B cell (primary cell): Measurements from ENCODE around the gene TNFRSF25. TPM values are rescaled to one million over a fixed set of nuclear protein-coding genes. Genes with fewer than 3 reads are reported as not detected.

Experiments
- ATAC-seq: fragments of 200-7000 bp; cut with Tn5 transposase; one replicate; pipeline ENCODE4 v1.10.0; 2021; ENCODE audit warnings: low read depth, mild to moderate bottlenecking, moderate number of reproducible peaks, moderate library complexity
- CTCF ChIA-PET: fragments of 350-600 bp; sonication (Branson Sonifier 250); formaldehyde crosslinking; loops from one replicate; lab custom pipeline; 2021; ENCODE audit warnings: antibody characterized with exemption, inconsistent platforms; lab: Charles Lee
- POLR2A ChIA-PET: fragments of 350-600 bp; sonication (Branson Sonifier 250); formaldehyde crosslinking; loops from one replicate; lab custom pipeline; 2021; ENCODE audit warnings: antibody characterized with exemption; lab: Charles Lee
- DNase-seq: peaks from one replicate; pipeline ENCODE4 v3.0.0; 2013
- H2AFZ ChIP-seq: 2 replicates; pipeline ENCODE4 v1.6.1; 2012; ENCODE audit warnings: mild to moderate bottlenecking, low read depth, low read length; ENCODE audit not compliant: insufficient read depth, poor library complexity, severe bottlenecking
- H3K27ac ChIP-seq, 2 donors: 1 replicate in 1 of 2; 2 replicates in 1 of 2; pipeline ENCODE4 v1.5.1; 2012 to 2013; ENCODE audit warnings: low read length in 2 of 2, mild to moderate bottlenecking in 2 of 2, moderate library complexity in 1 of 2
- H3K27me3 ChIP-seq, 4 experiments: fragments of 200-600 bp in 1 of 4; sonication (generic) in 1 of 4; replicated peaks in 1 of 4; 1 replicate in 2 of 4; 2 replicates in 2 of 4; pipeline versions ENCODE4 v1.6.1 to v1.7.0; 2013 to 2016; ENCODE audit warnings: low read length in 3 of 4, mild to moderate bottlenecking in 2 of 4, mixed read lengths in 1 of 4, moderate library complexity in 1 of 4; ENCODE audit not compliant: insufficient read depth in 4 of 4, control insufficient read depth in 3 of 4; ENCODE audit errors: control extremely low read depth in 1 of 4
- H3K36me3 ChIP-seq, 2 experiments: replicated peaks in 1 of 2; 1 replicate in 1 of 2; 2 replicates in 1 of 2; pipeline versions ENCODE4 v1.6.1 to v1.7.1; 2013; ENCODE audit warnings: low read length in 1 of 2; ENCODE audit not compliant: insufficient read depth in 2 of 2, control insufficient read depth in 1 of 2; ENCODE audit errors: control extremely low read depth in 1 of 2, extremely low read depth in 1 of 2
- H3K4me1 ChIP-seq, 2 donors: fragments of 200-600 bp in 1 of 2; sonication (generic) in 1 of 2; 1 replicate in 1 of 2; 2 replicates in 1 of 2; pipeline versions ENCODE4 v1.5.1 to v1.6.1; 2013 to 2017; ENCODE audit warnings: low read length in 2 of 2; ENCODE audit not compliant: control insufficient read depth in 2 of 2, insufficient read depth in 2 of 2
- H3K4me2 ChIP-seq: replicated peaks from 2 replicates; pipeline ENCODE3; 2012; ENCODE audit warnings: mild to moderate bottlenecking, low read depth, low read length; ENCODE audit not compliant: poor library complexity, severe bottlenecking
- H3K4me3 ChIP-seq, 5 experiments: fragments of 200-600 bp in 1 of 5; sonication (generic) in 1 of 5; 1 replicate in 3 of 5; 2 replicates in 2 of 5; pipeline versions ENCODE4 v1.5.1 to v1.7.0; 2011 to 2016; ENCODE audit warnings: low read length in 4 of 5, mild to moderate bottlenecking in 4 of 5, low read depth in 2 of 5, control low read depth in 1 of 5, moderate library complexity in 1 of 5; ENCODE audit not compliant: insufficient read depth in 1 of 5; ENCODE audit errors: control extremely low read depth in 1 of 5, extremely low read depth in 1 of 5
- H3K79me2 ChIP-seq: fragments of 200-600 bp; sonication (generic); one replicate; pipeline ENCODE4 v1.6.0; 2016; ENCODE audit warnings: low read length; ENCODE audit not compliant: control insufficient read depth, insufficient read depth
- H3K9ac ChIP-seq: fragments of 200-600 bp; sonication (generic); 2 replicates; pipeline ENCODE4 v1.6.1; 2017; ENCODE audit warnings: mild to moderate bottlenecking, low read length, moderate library complexity
- H3K9me3 ChIP-seq, 3 donors: one replicate each; pipeline versions ENCODE4 v1.6.1 to v1.7.1; 2013; ENCODE audit warnings: low read length in 2 of 3; ENCODE audit not compliant: control insufficient read depth in 2 of 3, insufficient read depth in 1 of 3; ENCODE audit errors: control extremely low read depth in 1 of 3
- H4K20me1 ChIP-seq: 2 replicates; pipeline ENCODE4 v1.6.0; 2012; ENCODE audit warnings: mild to moderate bottlenecking, low read length; ENCODE audit not compliant: insufficient read depth, control insufficient read depth, poor library complexity, severe bottlenecking
- H3K27ac Mint-ChIP-seq: one replicate; pipeline ENCODE4 v1.8.0; 2021; ENCODE audit warnings: mixed read lengths
- H3K27me3 Mint-ChIP-seq: one replicate; pipeline ENCODE4 v1.8.0; 2021; ENCODE audit warnings: mixed read lengths
- H3K4me1 Mint-ChIP-seq: one replicate; pipeline ENCODE4 v1.8.0; 2021; ENCODE audit warnings: mixed read lengths
- H3K4me3 Mint-ChIP-seq: one replicate; pipeline ENCODE4 v1.8.0; 2021; ENCODE audit warnings: mixed read lengths
- H3K9me3 Mint-ChIP-seq: one replicate; pipeline ENCODE4 v1.8.0; 2022; ENCODE audit warnings: mixed read lengths; ENCODE audit not compliant: insufficient read depth
- CTCF ChIP-seq: fragments of 200-600 bp; IDR thresholded peaks from one replicate; pipeline ENCODE4 v1.8.0; 2022; ENCODE audit warnings: antibody characterized with exemption, mild to moderate bottlenecking
- EZH2 ChIP-seq: IDR thresholded peaks from 2 replicates; pipeline ENCODE4 v1.6.1; 2012; ENCODE audit warnings: borderline replicate concordance, low read depth, mild to moderate bottlenecking, moderate library complexity, low read length; ENCODE audit not compliant: insufficient read depth, poor library complexity, severe bottlenecking
- WGBS: methylation state at CpG from one replicate; pipeline ENCODE4 v1.1.5; 2013; ENCODE audit warnings: missing lambda C conversion rate; ENCODE audit not compliant: insufficient coverage; 5-methylcytosine and 5-hydroxymethylcytosine counted together
- intact Hi-C: fragments of 100-400 bp; cut with micrococcal nuclease; formaldehyde crosslinking; loops from one replicate; pipeline ENCODE4 v1.10.0; 2022
- polyA plus RNA-seq: library from polyadenylated mRNA; depleted of rRNA; stranded (reverse); fragments of >200 nt; gene quantifications from 2 replicates; pipeline ENCODE4 v1.2.3, GENCODE V29; 2012
- total RNA-seq, 2 donors: library from RNA; stranded (reverse); fragments of 120-200 nt in 1 of 2; gene quantifications; 1 replicate in 1 of 2; 2 replicates in 1 of 2; pipeline versions ENCODE4 v1.2.3 to v1.2.4, GENCODE V29; 2013 to 2022

Gene TNFRSF25
- total and polyA plus RNA-seq, 2 donors (not counting 1 experiment from before 2014, with no cell fraction given): 2.6 to 7.1 TPM

GRCh38 chr1:6509919-6510291 lies 43.9 kb upstream of the TNFRSF25 start:
- no peak overlapping the region for H3K27ac Mint-ChIP-seq
- Histone ChIP-seq H3K4me3 (no peak overlapping the region), H3K27ac (no peak overlapping the region), H3K79me2 (no peaks in the 10 kb centered on the region), H3K36me3 (no peaks in the 10 kb centered on the region), H3K9me3 (no peaks in the 10 kb centered on the region), H4K20me1 (no peaks in the 10 kb centered on the region), H3K9ac (no peak overlapping the region), H3K27me3 (peaks cover 0 to 2% (median 0%) of the 10 kb centered on the region in 4 experiments), H3K4me2 (no peak overlapping the region), H2AFZ (no peak overlapping the region), H3K4me1 (peaks cover 0 to 10% of the 10 kb centered on the region in 2 donors)
- no peak overlapping the region for H3K4me3 Mint-ChIP-seq
- TF ChIP-seq EZH2 (no peak), CTCF (no peak)
- no peaks in the 10 kb centered on the region for H3K9me3 Mint-ChIP-seq
- no peaks in the 10 kb centered on the region for H3K4me1 Mint-ChIP-seq
- ChIA-PET POLR2A (no interaction called here), CTCF (no interaction called here)
- intact Hi-C loops: no loop called here
- H3K27me3 Mint-ChIP-seq: peaks cover 10% of the 10 kb centered on the region
- DNase-seq (no peak), ATAC-seq (no peak)
- 53% methylated on average over 10 of the region's 10 CpGs for WGBS

- no peaks in the 10 kb centered on the region for H3K9me3 Mint-ChIP-seq
- no peak overlapping the region for H3K4me3 Mint-ChIP-seq
- no peak overlapping the region for H3K4me2 ChIP-seq
- no peaks in the 10 kb centered on the region for H3K9me3 ChIP-seq
- no peak overlapping the region for H3K4me3 ChIP-seq
- CTCF ChIA-PET: no interaction called here
- no peak for TF ChIP-seq EZH2
- no peak for TF ChIP-seq CTCF
- no peaks in the 10 kb centered on the region for H3K4me1 Mint-ChIP-seq
- H3K4me1 ChIP-seq: peaks cover 0 to 10% of the 10 kb centered on the region in 2 donors
- no peak overlapping the region for H3K9ac ChIP-seq
- no peak overlapping the region for H3K27ac ChIP-seq
- no peak overlapping the region for H3K27ac Mint-ChIP-seq
- POLR2A ChIA-PET: no interaction called here
- H3K36me3 ChIP-seq: no peaks in the 10 kb centered on the region
- H4K20me1 ChIP-seq: no peaks in the 10 kb centered on the region
- DNase-seq (no peak), ATAC-seq (no peak)
- WGBS: 27% methylated on average over 18 of the region's 20 CpGs
- intact Hi-C loops: no loop called here
- H3K79me2 ChIP-seq: no peaks in the 10 kb centered on the region
- H3K27me3 Mint-ChIP-seq: peaks cover 10% of the 10 kb centered on the region
- H3K27me3 ChIP-seq: peaks cover 0 to 2% (median 0%) of the 10 kb centered on the region in 4 experiments
- no peak overlapping the region for H2AFZ ChIP-seq
Measured at GRCh38 chr1:6509220-6509918, 43.4 kb upstream of the TNFRSF25 start.
